K562 (cell line): ENCODE results near the gene MINDY4. TPM values are rescaled to one million over a fixed set of nuclear protein-coding genes. Genes with fewer than 3 reads are reported as not detected.

Source experiments
- ARID1B ChIP-seq: fragments of 450-650 bp; IDR thresholded peaks from 2 replicates; pipeline ENCODE4 v1.6.1; 2016; ENCODE audit warnings: antibody characterized with exemption, mild to moderate bottlenecking, inconsistent platforms
- BCL6 ChIP-seq: fragments of 250-450 bp; sonication (Bioruptor Pico); IDR thresholded peaks from 2 replicates; pipeline ENCODE4 v1.4.0; 2020
- CCAR2 ChIP-seq: fragments of 200-400 bp; formaldehyde crosslinking; IDR thresholded peaks from 2 replicates; pipeline ENCODE4 v1.6.1; 2017; ENCODE audit warnings: mild to moderate bottlenecking, low read depth, low read length
- FOSL1 ChIP-seq: fragments of 200-800 bp; sonication (Bioruptor generic); conservative IDR thresholded peaks from 2 replicates; pipeline ENCODE4 v1.6.1; 2016; ENCODE audit warnings: missing genetic modification characterization, missing compliant biosample characterization
- FOXM1 ChIP-seq, 2 experiments: fragments of 450-650 bp in 1 of 2; sonication (generic) in 1 of 2; formaldehyde crosslinking in 1 of 2; IDR thresholded peaks; 2 replicates each; pipeline versions ENCODE4 v1.6.1 to v1.9.0; 2017 to 2022; ENCODE audit warnings: low read depth in 2 of 2, mild to moderate bottlenecking in 2 of 2, missing genetic modification reagents in 1 of 2, moderate library complexity in 1 of 2
- IRF1 ChIP-seq: sonication (generic); formaldehyde crosslinking; IDR thresholded peaks from 2 replicates; pipeline ENCODE4 v1.8.0; 2022; ENCODE audit warnings: missing genetic modification reagents, mild to moderate bottlenecking, borderline replicate concordance
- MCM7 ChIP-seq, 2 experiments: fragments of 450-650 bp; IDR thresholded peaks; 2 replicates each; pipeline ENCODE4 v1.6.1; 2016 to 2018
- MTA1 ChIP-seq: fragments of 450-650 bp; IDR thresholded peaks from 2 replicates; pipeline ENCODE4 v1.6.1; 2017; ENCODE audit warnings: borderline replicate concordance
- MXD1 ChIP-seq: fragments of 250-450 bp; sonication (Bioruptor Pico); IDR thresholded peaks from 2 replicates; pipeline ENCODE4 v1.8.0; 2021; ENCODE audit warnings: borderline replicate concordance, mild to moderate bottlenecking, moderate library complexity; ENCODE audit not compliant: poor library complexity, severe bottlenecking
- NR2C1 ChIP-seq, 2 experiments: fragments of 450-650 bp; IDR thresholded peaks; 2 replicates each; pipeline ENCODE4 v1.6.1; 2017; ENCODE audit warnings: mild to moderate bottlenecking in 2 of 2, antibody characterized with exemption in 1 of 2, inconsistent platforms in 1 of 2, missing compliant biosample characterization in 1 of 2, missing genetic modification characterization in 1 of 2
- POLR2AphosphoS2 ChIP-seq: IDR thresholded peaks from 2 replicates; pipeline ENCODE4 v1.6.1; 2012; ENCODE audit warnings: low read length, improper control_type of control experiment
- TCF3 ChIP-seq: sonication (generic); formaldehyde crosslinking; IDR thresholded peaks from 2 replicates; pipeline ENCODE4 v1.4.0; 2020; ENCODE audit warnings: mild to moderate bottlenecking, missing genetic modification reagents
- U2AF1 ChIP-seq: fragments of 200-400 bp; formaldehyde crosslinking; optimal IDR thresholded peaks from 2 replicates; pipeline ENCODE3; 2017; ENCODE audit warnings: mild to moderate bottlenecking, low read depth, low read length, moderate library complexity
- ZNF668 ChIP-seq: fragments of 250-450 bp; sonication (Bioruptor Pico); IDR thresholded peaks from 2 replicates; pipeline ENCODE4 v1.8.0; 2022; ENCODE audit warnings: mild to moderate bottlenecking, inconsistent platforms
- polyA plus RNA-seq, 8 experiments: library from polyadenylated mRNA; depleted of rRNA in 4 of 8; stranded (reverse) in 5 of 8; unstranded in 3 of 8; fragments of >200 nt; fragmentation: Nextera tagmentation in 2 of 8; fragmentation: Illumina TruSeq in 1 of 8; extraction: Ambion mirVana in 2 of 8; extraction: Trizol in 1 of 8; gene quantifications; 2 replicates each; pipeline versions ENCODE4 v1.2.1 to v1.2.3, GENCODE V29; 2011 to 2014; ENCODE audit warnings: inconsistent platforms in 1 of 8, missing spikeins in 1 of 8
- total RNA-seq, 7 experiments: library from RNA; depleted of rRNA in 6 of 7; stranded (reverse); fragments of >200 nt in 6 of 7; fragmentation: Illumina TruSeq in 2 of 7; extraction: Trizol in 2 of 7; gene quantifications; 2 replicates each; pipeline versions ENCODE4 v1.2.1 to v1.2.3, GENCODE V29; 2011 to 2021; ENCODE audit warnings: low replicate concordance in 1 of 7

The MINDY4 gene
- total and polyA plus RNA-seq, 9 of the 15 experiments (the other 6 are each of a cell fraction or from before 2014, with no cell fraction given), result 2.1 to 16.7 (median 11.0) TPM

GRCh38 chr7:30866939-30867338, 95.7 kb downstream of the MINDY4 start (continued):
- no peak for TF ChIP-seq MXD1 (CRISPR knock-in tag)
- TF ChIP-seq ZNF668 (CRISPR knock-in tag), result no peak
- peak; percentile 11; the same call in 1 of the 2 replicates for TF ChIP-seq TCF3 (CRISPR knock-in tag)
- TF ChIP-seq POLR2AphosphoS2, result no peak
- no peak for TF ChIP-seq BCL6 (CRISPR knock-in tag)
- TF ChIP-seq FOSL1 (tag), result peak; percentile 35; the same call in 1 of the 2 replicates
- TF ChIP-seq NR2C1 (IDR thresholded peaks at IDR 0.05), result no peak
- TF ChIP-seq NR2C1 (tag; IDR thresholded peaks at IDR 0.05), result 0 out of 2 replicates have a peak, but pooled peaks have one; percentile 13
- TF ChIP-seq U2AF1, result no peak
- no peak for TF ChIP-seq MCM7 (IDR thresholded peaks at IDR 0.05)
- no peak for TF ChIP-seq MTA1
- no peak for TF ChIP-seq FOXM1 (IDR thresholded peaks at IDR 0.05; ENCODE audit: low read depth)
- TF ChIP-seq FOXM1 (CRISPR knock-in tag; IDR thresholded peaks at IDR 0.05; ENCODE audit: low read depth), result no peak
- no peak for TF ChIP-seq ARID1B
- no peak for TF ChIP-seq CCAR2
- TF ChIP-seq IRF1 (CRISPR knock-in tag), result no peak
